Measurements from ENCODE around the gene PLEKHN1.
"Not testable (repeated sequence)": the region's sequence is repeated elsewhere in the genome, so short reads cannot be mapped to it uniquely, and the experiment has no call there.

Gene PLEKHN1

GRCh38 chr1:941588-942383 is 24.5 kb upstream of the PLEKHN1 start:
- in situ Hi-C loops (cut with MboI; ENCODE audit: low sequenced_read_pairs), result no loop called here

- in situ Hi-C loops (cut with MboI; ENCODE audit: low sequenced_read_pairs), result no loop called here
Observed at GRCh38 chr1:942411-942821, 23.9 kb upstream of the PLEKHN1 start.

- in situ Hi-C loops (cut with MboI; ENCODE audit: low sequenced_read_pairs), result no loop called here
Observed at GRCh38 chr1:942864-943533, 23.3 kb upstream of the PLEKHN1 start.

- in situ Hi-C loops (cut with MboI; ENCODE audit: low sequenced_read_pairs), result no loop called here
Observed at GRCh38 chr1:943545-944340, 22.5 kb upstream of the PLEKHN1 start.

- in situ Hi-C loops (cut with MboI; ENCODE audit: low sequenced_read_pairs), result no loop called here
Observed at GRCh38 chr1:944341-945325, 21.6 kb upstream of the PLEKHN1 start.

GRCh38 chr1:945688-946556 is 20.4 kb upstream of the PLEKHN1 start:
- in situ Hi-C loops (cut with MboI; ENCODE audit: low sequenced_read_pairs), result no loop called here

- in situ Hi-C loops (cut with MboI; ENCODE audit: low sequenced_read_pairs), result not testable (repeated sequence)
Observed at GRCh38 chr1:946811-947210, 19.5 kb upstream of the PLEKHN1 start.

GRCh38 chr1:947958-948357 is 18.3 kb upstream of the PLEKHN1 start:
- in situ Hi-C loops (cut with MboI; ENCODE audit: low sequenced_read_pairs), result no loop called here

GRCh38 chr1:950268-950667 is 16.0 kb upstream of the PLEKHN1 start:
- in situ Hi-C loops (cut with MboI; ENCODE audit: low sequenced_read_pairs), result no loop called here

GRCh38 chr1:950881-951280 is 15.4 kb upstream of the PLEKHN1 start:
- in situ Hi-C loops (cut with MboI; ENCODE audit: low sequenced_read_pairs), result no loop called here

GRCh38 chr1:951364-951763 is 14.9 kb upstream of the PLEKHN1 start:
- in situ Hi-C loops (cut with MboI; ENCODE audit: low sequenced_read_pairs), result no loop called here

GRCh38 chr1:952201-952600 is 14.1 kb upstream of the PLEKHN1 start:
- in situ Hi-C loops (cut with MboI; ENCODE audit: low sequenced_read_pairs), result no loop called here

GRCh38 chr1:952603-953002 is 13.7 kb upstream of the PLEKHN1 start:
- in situ Hi-C loops (cut with MboI; ENCODE audit: low sequenced_read_pairs), result no loop called here

GRCh38 chr1:953524-954320 is 12.6 kb upstream of the PLEKHN1 start:
- in situ Hi-C loops (cut with MboI; ENCODE audit: low sequenced_read_pairs), result no loop called here

- in situ Hi-C loops (cut with MboI; ENCODE audit: low sequenced_read_pairs), result no loop called here
Observed at GRCh38 chr1:954927-955326, 11.4 kb upstream of the PLEKHN1 start.

GRCh38 chr1:955474-955873 is 10.8 kb upstream of the PLEKHN1 start:
- in situ Hi-C loops (cut with MboI; ENCODE audit: low sequenced_read_pairs), result no loop called here

GRCh38 chr1:956636-957035 is 9.6 kb upstream of the PLEKHN1 start:
- in situ Hi-C loops (cut with MboI; ENCODE audit: low sequenced_read_pairs), result no loop called here

- in situ Hi-C loops (cut with MboI; ENCODE audit: low sequenced_read_pairs), result no loop called here
Observed at GRCh38 chr1:958823-959730, 7.2 kb upstream of the PLEKHN1 start, which contains the start of gene NOC2L. Gene NOC2L, minus strand, starts transcription at chr1:959256. Its CDS starts 16 bp downstream, at chr1:959240.
